NCI-H2227 (cell line): Measurements from ENCODE around the gene UGT1A6.

Experiments
- DNase-seq: peaks from one replicate; lab custom pipeline; 2025; ENCODE audit not compliant: unreplicated experiment; lab: John Stamatoyannopoulos, UW

Gene UGT1A6

DNA sequence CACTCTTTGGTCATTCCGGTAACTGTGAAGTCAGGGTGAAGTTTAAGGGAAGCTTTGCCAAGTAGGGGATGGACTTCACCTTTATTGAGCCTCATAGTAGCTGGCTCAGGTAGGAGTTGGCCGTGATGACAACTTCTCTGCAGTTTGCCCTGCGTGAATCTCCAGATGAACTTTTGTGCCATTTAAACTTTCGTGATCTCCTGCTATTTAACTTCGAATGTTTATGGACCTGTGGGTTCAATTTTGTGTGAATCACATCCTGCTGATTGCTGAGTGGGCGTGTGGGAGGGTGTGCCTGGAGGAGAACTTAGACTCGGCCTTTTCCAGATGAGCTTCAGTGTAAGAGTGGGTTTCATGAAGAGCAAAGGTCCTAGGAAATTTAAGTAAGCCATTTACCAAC is 71.6 kb downstream of the UGT1A6 start:
- no peak for DNase-seq

DNA sequence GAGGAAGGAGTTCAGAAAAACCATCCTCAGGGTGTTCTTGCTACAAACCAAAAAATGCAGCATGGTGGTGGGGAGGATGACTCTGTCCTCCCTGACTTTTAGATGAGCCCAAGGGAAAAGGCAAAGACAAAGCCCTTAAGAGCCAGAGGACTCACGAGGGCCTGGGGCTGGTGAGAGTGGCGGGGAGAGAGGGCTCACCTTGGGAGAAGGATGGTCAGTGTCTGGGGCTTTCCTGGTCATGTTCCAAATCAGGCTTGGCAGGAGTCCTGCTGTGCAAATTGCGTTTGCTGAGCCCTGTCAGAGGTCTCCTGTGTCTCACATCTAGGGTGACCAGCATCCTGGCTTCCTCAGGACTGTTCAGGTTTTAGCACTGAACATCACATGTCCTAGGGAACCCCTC is 72.1 kb downstream of the UGT1A6 start:
- DNase-seq, result no peak

DNA sequence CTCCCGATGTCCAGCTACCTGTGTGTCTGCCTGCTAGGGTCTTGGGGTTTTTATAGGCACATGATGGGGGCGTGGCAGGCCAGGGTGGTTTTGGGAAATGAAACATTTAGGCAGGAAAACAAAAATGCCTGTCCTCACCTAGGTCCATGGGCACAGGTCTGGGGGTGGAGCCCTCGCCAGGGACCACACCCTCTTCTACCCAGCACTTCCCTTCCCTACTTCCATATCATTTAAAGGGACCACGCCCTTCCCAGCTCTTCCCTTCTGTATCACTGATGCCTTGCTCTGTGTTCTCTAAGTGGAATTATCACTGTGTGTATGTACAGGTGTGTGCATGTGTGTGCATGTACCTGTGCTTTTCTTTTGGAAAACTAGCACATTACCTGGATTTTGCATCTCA is 73.7 kb downstream of the UGT1A6 start:
- DNase-seq, result no peak

DNA sequence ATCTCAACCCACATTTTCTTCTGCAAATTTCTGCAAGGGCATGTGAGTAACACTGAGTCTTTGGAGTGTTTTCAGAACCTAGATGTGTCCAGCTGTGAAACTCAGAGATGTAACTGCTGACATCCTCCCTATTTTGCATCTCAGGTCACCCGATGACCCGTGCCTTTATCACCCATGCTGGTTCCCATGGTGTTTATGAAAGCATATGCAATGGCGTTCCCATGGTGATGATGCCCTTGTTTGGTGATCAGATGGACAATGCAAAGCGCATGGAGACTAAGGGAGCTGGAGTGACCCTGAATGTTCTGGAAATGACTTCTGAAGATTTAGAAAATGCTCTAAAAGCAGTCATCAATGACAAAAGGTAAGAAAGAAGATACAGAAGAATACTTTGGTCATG is 75.4 kb downstream of the UGT1A6 start:
- DNase-seq, result no peak

DNA sequence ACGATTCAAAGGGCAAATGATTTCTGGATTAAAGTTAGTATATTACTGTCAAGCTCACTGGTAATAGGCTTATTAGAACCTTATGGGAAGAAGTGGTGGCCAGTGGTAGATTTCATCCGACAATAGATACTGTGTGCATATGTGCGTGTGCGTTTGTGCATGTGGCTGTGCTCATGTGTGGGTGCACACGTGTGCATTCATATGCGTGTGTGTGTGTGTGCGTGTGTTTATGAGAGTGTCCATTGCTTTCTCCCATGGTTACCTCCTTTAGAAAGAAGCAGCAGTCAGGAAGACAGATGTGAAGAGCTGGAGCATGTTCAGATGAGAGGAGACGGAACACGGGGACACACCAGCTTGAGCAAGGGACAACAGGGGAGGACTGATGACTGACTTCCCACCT is 76.6 kb downstream of the UGT1A6 start:
- no peak for DNase-seq

DNA sequence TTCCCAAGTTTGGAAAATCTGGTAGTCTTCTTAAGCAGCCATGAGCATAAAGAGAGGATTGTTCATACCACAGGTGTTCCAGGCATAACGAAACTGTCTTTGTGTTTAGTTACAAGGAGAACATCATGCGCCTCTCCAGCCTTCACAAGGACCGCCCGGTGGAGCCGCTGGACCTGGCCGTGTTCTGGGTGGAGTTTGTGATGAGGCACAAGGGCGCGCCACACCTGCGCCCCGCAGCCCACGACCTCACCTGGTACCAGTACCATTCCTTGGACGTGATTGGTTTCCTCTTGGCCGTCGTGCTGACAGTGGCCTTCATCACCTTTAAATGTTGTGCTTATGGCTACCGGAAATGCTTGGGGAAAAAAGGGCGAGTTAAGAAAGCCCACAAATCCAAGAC is 79.5 kb downstream of the UGT1A6 start:
- no peak for DNase-seq

DNA sequence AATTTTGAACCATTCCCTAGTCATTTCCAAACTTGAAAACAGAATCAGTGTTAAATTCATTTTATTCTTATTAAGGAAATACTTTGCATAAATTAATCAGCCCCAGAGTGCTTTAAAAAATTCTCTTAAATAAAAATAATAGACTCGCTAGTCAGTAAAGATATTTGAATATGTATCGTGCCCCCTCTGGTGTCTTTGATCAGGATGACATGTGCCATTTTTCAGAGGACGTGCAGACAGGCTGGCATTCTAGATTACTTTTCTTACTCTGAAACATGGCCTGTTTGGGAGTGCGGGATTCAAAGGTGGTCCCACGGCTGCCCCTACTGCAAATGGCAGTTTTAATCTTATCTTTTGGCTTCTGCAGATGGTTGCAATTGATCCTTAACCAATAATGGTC is 79.9 kb downstream of the UGT1A6 start:
- DNase-seq, result no peak

DNA sequence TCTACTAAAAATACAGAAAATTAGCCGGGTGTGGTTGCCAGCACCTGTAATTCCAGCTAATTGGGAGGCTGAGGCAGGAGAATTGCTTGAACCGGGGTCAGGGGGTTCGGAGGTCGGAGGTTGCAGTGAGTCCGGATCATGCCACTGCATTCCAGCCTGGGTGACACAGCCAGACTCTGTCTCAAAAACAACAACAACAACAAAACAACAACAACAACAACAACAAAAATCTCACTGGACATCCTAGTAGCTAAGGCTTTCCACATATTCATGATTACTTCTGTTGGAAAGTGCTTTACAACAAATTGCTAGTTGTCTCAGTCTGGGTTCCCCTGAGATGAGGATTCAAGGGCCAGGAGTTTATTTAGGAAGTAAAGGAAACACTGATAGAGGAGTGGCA is 81.2 kb downstream of the UGT1A6 start:
- DNase-seq, result no peak

DNA sequence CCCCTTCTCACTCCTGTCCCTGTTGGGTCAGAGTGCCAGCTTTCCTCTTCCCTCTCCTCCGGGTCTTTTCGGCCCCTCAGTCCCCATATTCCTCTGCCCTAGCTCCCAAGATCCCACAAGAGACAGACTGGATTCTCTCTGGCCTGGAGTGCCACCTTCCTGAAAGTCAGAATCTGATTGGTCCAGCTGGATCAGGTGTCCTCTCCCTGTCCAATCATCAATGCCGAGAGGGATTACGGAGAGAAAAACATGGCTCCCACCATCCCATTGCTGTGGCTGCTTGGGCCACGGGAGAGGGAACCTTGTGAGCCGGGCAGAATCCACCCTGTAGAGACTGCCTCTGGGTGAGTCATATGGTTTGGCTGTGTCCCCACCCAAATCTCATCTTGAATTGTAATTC is 82.7 kb downstream of the UGT1A6 start:
- no peak for DNase-seq

DNA sequence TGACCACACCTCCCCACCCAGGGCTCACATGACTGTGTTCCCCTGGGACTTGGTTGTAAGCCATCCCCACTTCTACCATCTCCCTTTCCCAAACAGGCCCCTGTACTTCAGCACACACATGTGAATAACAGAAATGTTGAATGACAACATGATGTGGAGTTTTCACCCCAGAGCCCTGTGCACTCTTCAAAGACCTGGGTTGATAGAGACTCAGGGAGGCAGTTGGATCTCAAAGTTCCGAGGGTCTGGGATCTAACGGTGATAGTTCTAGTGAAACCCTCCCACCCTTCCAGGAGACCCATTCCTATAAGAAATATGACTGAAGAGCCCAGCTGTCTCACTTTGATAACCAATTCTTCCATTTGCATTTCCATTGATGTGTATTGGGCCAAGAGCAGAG is 85.3 kb downstream of the UGT1A6 start, which contains the start of gene MROH2A:
Gene MROH2A, plus strand, starts transcription at position 301 of the 400 bp plus-strand sequence. CDS start 1,029 bp downstream, outside the sequence.
- no peak for DNase-seq

DNA sequence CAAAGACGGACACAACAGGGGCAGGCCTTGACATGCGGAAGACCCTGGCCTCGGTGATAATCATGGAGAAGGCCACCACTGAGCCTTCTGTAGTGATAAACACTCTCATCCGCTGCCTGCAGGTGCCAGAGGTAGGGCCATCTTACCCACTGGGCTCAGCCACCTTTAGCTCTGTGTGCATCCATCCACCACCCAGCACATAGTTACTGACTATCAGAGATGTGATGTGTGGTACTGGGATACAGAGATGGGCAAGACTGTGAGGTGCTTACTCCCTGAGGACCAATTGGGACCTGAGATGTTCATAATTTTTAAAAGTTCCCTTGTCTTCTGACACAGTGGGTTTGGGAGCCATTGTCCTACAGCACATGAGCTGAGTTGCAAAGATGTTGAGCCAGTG is 87.0 kb downstream of the UGT1A6 start:
- no peak for DNase-seq

DNA sequence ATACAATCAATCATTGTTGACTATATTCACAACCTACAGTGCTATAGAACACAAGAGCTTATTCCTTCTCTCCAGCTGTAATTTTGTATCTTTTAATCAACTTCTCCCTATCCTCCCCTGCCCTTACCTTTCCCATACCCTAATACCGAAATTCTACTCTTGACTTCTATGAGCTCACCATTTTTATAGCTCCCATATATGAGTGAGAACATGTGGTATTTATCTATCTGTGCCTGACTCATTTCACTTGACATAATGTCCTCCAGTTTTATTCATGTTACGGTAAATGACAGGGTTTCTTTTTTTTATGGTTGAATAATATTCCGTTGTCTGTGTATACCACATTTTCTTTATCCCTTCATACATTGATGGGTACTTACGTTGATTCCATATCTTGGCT is 88.1 kb downstream of the UGT1A6 start:
- no peak for DNase-seq

DNA sequence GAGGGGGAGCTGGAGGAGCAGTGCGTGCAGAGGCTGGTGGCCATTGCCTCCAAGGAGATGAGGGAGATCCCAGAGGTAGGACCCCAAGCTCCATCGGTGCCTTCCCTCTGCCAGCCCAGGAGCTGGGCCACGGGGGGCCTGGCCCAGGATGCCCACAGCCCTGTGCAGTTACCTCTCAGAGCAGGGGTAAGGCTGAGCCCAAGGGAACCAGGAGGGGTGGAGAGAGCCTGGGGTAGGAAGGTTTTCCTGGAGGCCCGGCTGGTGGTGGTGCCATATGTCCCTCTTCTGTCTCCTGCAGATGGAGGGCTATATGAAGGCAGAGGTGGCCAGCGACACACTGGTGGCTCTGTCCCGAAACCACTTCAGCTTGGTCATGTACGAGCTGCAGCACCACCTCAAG is 96.9 kb downstream of the UGT1A6 start:
- no peak for DNase-seq

DNA sequence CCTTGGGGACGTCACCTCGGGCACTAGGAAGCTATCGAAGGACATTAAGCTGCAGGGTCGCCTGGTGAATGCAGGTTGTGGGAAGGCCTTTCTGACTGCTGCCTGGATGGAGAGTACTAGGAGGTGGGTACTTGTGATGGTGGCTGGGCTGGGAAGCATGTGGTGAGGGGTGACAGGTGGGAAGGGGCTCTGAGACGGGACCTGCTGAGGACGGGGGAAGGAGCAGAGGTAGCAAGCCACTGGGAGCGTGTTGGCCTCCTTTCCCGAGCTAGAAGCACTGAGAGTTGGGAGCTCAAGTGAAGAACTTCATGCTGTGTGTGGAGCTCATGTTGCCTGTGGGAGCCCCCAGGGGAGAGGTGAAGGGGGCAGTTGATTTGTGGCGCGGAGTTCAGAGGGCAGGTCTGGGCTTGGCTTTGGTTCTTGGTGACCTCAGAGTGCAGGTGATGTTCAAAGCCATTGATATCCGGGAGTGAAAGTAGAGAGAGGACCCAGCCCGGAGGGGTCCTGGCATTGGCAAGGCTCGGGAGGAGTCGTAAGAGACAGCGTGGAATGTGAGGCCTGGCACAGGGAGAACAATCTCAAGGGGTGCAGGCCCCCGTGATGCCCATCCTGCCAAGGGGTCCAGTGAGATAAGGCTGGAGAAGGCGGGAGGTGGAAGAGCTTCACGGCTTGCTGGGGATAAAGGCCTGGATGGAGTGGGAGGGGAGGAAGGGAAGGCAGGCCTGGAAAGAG is 98.6 kb downstream of the UGT1A6 start:
- no peak for DNase-seq

DNA sequence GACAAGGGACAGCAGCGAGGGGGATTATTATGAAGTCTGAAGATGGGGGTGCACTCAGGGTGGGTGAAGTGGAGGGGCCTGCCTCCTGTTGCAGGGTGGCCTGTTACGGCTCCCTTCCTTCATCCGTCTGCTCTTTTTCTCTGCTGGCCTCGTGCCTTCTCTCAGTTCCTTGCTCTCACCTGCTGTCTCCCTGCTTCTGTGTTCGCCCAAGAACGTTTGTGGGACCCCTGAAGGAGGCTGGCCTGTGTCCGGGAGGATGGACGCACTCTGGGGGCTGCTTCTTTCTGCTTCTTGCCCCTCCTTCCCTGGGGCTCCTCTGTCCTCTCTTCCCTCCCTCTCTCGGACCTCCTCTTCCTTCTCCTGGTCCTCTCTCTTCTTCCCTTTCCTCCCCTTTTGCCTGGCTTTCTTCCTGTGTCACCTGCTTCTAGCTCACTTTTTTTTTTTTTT is 99.2 kb downstream of the UGT1A6 start:
- no peak for DNase-seq

DNA sequence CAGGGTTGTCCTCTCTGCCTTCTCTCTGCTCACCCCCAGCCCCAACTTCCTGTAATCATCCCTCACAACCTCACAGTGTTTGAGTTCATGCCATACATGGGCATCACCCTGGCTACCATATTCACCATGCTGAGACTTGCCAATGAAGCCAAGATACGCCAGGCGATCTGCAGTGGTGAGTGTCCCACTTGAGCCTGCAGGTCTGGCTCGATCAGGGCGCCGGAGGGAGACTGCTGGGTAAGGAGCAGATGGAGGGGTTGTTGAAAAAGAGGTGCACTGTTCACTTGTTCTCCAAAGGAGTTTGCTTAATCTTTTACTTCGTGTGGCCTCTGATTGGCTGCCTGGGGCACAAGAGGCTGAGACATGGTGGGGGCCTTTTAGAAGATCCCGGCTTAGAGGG is 100.0 kb downstream of the UGT1A6 start:
- no peak for DNase-seq

DNA sequence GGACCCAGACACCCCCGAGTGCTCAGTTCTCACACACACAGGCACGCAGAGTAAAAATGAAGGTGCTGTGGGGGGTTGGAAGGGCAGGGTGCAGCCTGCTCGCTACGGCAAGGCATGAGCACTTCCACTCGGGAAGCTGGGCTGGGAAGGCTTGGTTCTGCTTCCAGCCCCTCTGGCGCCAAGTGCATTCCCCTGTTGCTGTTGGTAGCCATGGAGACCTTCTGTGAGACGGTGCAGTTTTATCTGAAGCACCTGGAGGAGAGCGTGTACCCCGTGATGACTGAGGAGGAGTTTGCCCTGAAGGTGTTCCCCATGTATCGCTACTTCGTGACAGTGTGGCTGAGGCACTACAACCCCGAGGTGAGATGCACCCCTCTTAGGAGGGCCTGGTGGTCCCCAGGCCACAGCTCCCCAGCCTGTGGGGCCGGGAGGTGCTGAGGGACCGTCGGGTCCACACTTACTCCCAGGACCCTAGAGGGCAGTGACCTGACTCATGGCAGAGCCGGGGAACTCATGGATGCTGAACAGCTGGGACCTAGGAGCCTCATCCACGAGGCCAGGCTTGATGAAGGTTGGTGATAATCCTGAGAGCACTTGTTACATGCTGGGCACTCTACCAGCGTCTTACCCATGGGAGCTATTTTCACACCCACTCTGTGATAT is 100.9 kb downstream of the UGT1A6 start:
- no peak for DNase-seq

DNA sequence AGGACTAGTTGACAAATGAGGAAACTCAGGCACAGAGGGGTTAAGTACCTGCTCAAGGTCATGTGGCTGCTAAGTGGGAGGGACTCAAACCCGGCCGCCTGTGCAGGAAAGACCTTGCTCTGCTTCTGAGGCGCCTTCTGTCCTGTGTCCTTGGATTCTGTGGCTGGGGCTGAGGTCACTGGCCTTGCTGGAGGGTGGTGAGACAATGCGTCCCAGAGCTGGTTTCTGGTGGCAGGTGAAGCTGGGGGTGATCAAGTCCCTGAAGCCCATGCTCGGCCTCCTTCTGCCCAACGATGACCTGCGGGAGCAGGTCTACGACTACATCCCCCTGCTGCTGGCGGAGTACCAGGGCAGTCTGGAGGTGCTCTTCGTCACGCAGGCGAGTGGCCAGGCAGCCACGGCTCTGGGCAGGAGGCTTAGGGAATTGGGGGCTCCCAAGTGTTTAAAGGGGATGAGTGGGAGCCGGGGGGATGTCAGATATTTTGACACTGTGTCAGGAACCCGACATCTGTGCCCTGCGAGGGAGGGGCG is 101.5 kb downstream of the UGT1A6 start:
- no peak for DNase-seq

DNA sequence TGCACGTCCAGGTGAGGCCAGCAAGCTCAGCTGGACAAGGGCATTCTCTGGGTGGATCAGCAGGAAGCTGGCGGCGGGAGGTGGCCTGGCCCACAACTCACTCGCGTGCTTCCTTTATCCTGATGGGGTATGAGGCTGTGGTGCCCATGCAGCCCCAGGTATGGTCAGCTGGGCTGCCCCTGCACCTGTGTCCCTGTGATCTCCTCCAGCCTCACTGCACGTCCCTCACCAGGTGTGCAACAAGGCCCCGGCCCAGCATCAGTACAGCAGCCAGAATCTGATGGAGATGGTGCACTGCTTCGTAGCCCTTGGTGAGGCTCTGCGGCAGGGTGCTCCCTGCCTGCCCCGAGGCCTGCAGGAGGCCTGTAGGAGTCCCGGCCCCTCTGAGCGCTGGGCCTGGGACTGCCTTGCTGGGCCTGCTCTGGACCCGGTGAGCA is 103.1 kb downstream of the UGT1A6 start:
- DNase-seq, result no peak

DNA sequence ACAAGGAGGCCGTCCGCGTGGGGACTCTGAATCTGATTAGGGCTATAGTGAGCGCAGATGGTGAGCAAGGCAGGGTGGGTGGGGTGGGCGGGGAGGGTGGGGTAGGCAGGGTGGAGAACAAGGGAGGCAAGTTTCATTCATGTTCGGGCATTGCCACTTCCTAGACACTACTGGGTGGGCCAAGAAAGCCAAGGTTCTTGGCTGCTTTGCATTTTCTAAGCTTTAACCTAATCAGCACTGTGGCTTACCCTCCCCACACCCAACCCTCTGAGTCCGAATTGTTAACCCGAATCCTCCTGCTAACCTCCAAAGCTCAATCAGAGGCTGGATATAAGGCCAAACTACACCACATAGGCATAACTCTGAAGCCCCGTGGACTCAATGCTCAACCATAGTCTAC is 103.6 kb downstream of the UGT1A6 start:
- DNase-seq, result no peak

DNA sequence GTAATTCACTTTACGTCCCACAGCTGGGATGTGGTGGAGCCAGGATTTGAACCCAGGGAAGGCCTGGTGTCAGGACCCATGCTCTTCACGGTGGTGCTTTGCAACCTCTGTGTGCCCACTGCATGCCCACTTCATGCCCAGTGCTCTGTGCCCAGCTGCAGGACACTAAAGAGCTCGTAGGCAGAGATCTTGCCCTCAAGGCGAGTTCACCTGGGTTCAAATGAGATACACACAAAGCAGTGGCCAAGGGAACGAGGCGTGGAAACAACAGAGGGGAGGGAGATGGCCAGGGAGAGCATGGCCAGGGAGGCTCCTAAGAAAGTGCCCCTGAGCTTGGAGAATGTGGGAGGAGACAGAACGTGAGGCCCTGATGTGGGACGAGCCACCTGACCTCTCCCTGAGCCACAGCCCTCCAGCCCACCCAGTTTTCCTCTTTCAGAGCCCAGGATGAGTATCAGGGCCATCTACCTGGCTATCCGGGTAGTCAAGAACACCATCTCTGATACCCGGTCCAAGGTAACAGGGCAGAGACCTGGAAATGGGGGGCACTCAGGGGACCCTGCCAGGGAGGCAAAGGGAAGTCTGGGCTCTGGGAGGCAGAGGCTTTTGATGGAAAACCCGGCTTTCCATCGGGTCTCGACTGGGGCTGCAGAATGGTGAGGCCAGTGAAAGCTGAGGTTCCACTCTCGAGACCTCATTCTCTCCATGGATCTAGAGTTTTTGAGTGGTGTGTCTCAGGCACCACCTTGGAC is 105.8 kb downstream of the UGT1A6 start:
- DNase-seq, result no peak
